Adrenal gland (tissue), 12 donors: ENCODE results near the gene TBC1D2B. TPM values are rescaled to one million over a fixed set of nuclear protein-coding genes. Genes with fewer than 3 reads are reported as not detected.

Source experiments
- DNase-seq, 7 donors: peaks; one replicate each; pipeline ENCODE4 v3.0.0-alpha.2; 2019 to 2020
- H3K27ac ChIP-seq, 5 donors: fragments of 200-600 bp; sonication (generic) in 4 of 5; 1 replicate in 3 of 5; 2 replicates in 2 of 5; pipeline versions ENCODE4 v1.5.1 to v1.8.0; 2016 to 2020; ENCODE audit warnings: mild to moderate bottlenecking in 1 of 5
- H3K27me3 ChIP-seq: fragments of 200-600 bp; 2 replicates; pipeline ENCODE4 v1.8.0; 2021
- H3K36me3 ChIP-seq, 2 donors: fragments of 200-600 bp; replicated peaks in 1 of 2; 1 replicate in 1 of 2; 2 replicates in 1 of 2; pipeline versions ENCODE4 v1.5.1 to v1.8.0; 2018 to 2022
- H3K4me1 ChIP-seq, 2 donors: fragments of 200-600 bp; replicated peaks in 1 of 2; 1 replicate in 1 of 2; 2 replicates in 1 of 2; pipeline versions ENCODE4 v1.5.1 to v1.8.0; 2018 to 2021
- H3K4me3 ChIP-seq, 4 donors: fragments of 200-600 bp; sonication (generic) in 3 of 4; one replicate each; pipeline ENCODE4 v1.5.1; 2016 to 2018
- H3K9me3 ChIP-seq, 3 donors: fragments of 200-600 bp; sonication (generic) in 1 of 3; replicated peaks in 1 of 3; 1 replicate in 2 of 3; 2 replicates in 1 of 3; pipeline versions ENCODE4 v1.5.1 to v1.8.0; 2016 to 2021
- POLR2A ChIP-seq, 2 donors: fragments of 450-650 bp; IDR thresholded peaks; one replicate each; pipeline ENCODE4 v1.6.1; 2017; ENCODE audit warnings: antibody characterized with exemption in 2 of 2, mild to moderate bottlenecking in 2 of 2, moderate library complexity in 1 of 2
- WGBS, 4 donors: extraction: QIAGEN DNeasy Blood & Tissue Kit in 2 of 4; methylation state at CpG; one replicate each; pipeline versions ENCODE4 v1.1.5 to v1.1.7; 2013 to 2017; 5-methylcytosine and 5-hydroxymethylcytosine counted together
- intact Hi-C, 2 donors: fragments of 100-400 bp; cut with DNase I; formaldehyde crosslinking; loops; one replicate each; pipeline versions ENCODE4 v1.14.1 to v1.15.0; 2022 to 2023
- polyA plus RNA-seq, 3 donors: library from polyadenylated mRNA; stranded (reverse); fragments of 200-250 nt in 2 of 3; fragments of 350-450 nt in 1 of 3; fragmentation: Illumina TruSeq in 1 of 3; extraction: RNeasy Lipid Tissue Mini Kit (QIAGEN cat#74804) in 1 of 3; gene quantifications; one replicate each; pipeline ENCODE4 v1.2.3, GENCODE V29; 2013 to 2014
- total RNA-seq, 9 donors: library from RNA; depleted of rRNA in 4 of 9; stranded (reverse); fragments of >200 nt in 4 of 9; fragments of 120-200 nt in 1 of 9; fragmentation: NEBNext Ultra II Directional in 1 of 9; extraction: Animal tissue kit (Norgen Biotek cat#: 25700) in 1 of 9; gene quantifications; one replicate each; pipeline versions ENCODE4 v1.1.0 to v1.2.4, GENCODE V29; 2013 to 2023
- TF ChIP-seq, protein P1 (sequence below), 6 experiments: fragments of 450-650 bp in 4 of 6; fragments of 200-600 bp in 2 of 6; sonication (generic) in 1 of 6; IDR thresholded peaks; 1 replicate in 5 of 6; 2 replicates in 1 of 6; pipeline versions ENCODE4 v1.5.1 to v1.8.0; 2016 to 2021; ENCODE audit warnings: antibody characterized with exemption in 6 of 6, mild to moderate bottlenecking in 2 of 6, moderate library complexity in 1 of 6
- donor health status: healthy with polysubstance abuse.
- donor health status: Bipolar disorder and iron deficiency.
- donor health status: DM: yes; HTN: yes; CAD: no.
- donor health status: DM: no; HTN: no; CAD: no.
- donor health status: DM: no; HTN: no; CAD: no.
- donor health status: DM: yes; HTN: yes; CAD: no.

Gene TBC1D2B
- total and polyA plus RNA-seq, 12 donors, result 16.3 to 95.0 (median 54.6) TPM

DNA sequence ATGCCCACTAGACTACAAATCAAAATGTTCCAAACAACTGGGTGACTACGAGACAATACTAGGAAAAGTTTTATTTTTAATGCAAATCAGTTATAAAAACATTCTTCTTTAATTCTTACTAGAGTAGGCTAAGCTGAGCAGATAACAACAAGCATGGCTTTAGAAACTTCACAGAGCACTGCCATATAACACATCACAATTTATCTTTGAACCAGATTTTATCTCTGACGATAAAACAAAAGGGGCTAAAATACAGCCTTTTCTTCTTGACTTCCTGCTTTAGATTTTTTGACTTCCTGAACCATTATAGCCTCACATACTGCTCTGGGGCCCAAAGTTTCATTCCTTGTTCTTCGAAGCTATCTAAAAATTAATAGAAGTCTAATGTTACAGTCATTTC, 25.9 kb downstream of the TBC1D2B start:
- H3K27me3 ChIP-seq, result no peaks in the 10 kb centered on the region
- H3K4me3 ChIP-seq, result no peak overlapping the region
- H3K27ac ChIP-seq, result peak overlapping the region in 2 of 5 donors; percentile 15 to 42
- intact Hi-C loops, result no loop called here
- peaks cover 0 to 21% of the 10 kb centered on the region in 2 donors for H3K36me3 ChIP-seq
- no peak for DNase-seq
- H3K9me3 ChIP-seq, result no peaks in the 10 kb centered on the region
- H3K4me1 ChIP-seq, result peaks cover 49 to 90% of the 10 kb centered on the region in 2 donors
- no peak for TF ChIP-seq POLR2A (IDR thresholded peaks at IDR 0.05)
- TF ChIP-seq, protein P1, sequence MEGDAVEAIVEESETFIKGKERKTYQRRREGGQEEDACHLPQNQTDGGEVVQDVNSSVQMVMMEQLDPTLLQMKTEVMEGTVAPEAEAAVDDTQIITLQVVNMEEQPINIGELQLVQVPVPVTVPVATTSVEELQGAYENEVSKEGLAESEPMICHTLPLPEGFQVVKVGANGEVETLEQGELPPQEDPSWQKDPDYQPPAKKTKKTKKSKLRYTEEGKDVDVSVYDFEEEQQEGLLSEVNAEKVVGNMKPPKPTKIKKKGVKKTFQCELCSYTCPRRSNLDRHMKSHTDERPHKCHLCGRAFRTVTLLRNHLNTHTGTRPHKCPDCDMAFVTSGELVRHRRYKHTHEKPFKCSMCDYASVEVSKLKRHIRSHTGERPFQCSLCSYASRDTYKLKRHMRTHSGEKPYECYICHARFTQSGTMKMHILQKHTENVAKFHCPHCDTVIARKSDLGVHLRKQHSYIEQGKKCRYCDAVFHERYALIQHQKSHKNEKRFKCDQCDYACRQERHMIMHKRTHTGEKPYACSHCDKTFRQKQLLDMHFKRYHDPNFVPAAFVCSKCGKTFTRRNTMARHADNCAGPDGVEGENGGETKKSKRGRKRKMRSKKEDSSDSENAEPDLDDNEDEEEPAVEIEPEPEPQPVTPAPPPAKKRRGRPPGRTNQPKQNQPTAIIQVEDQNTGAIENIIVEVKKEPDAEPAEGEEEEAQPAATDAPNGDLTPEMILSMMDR (IDR thresholded peaks at IDR 0.05), result no peak
- WGBS, 4 donors, result 43 to 55% (median 49%) methylated on average over 3 of the region's 3 CpGs

DNA sequence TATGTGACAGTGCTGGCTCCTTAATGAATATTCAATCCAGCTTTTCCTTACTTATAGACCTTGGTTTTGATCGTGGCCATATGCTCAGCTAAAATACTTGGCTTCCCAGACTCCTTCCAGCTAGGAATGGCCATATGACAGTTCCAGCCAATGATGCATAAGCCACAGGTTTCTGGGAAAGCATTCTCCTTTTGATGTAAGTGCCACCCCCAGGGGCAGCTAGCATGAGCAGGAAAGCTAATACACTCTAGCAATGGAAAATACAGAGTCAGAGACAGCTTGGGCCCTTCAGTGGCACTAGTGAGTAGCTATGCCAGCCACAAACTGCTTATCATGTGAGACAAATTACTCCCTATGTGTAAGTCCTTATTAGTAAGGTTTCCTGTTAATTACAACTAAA, 26.7 kb downstream of the TBC1D2B start:
- no peak for DNase-seq
- Histone ChIP-seq H3K4me3 (no peak overlapping the region), H3K9me3 (no peaks in the 10 kb centered on the region), H3K27ac (peak overlapping the region in 2 of 5 donors; percentile 3 to 74), H3K36me3 (peaks cover 0 to 21% of the 10 kb centered on the region in 2 donors), H3K27me3 (no peaks in the 10 kb centered on the region), H3K4me1 (peaks cover 42 to 86% of the 10 kb centered on the region in 2 donors)
- 77 to 90% (median 86%) methylated on average over 1 of the region's 1 CpG for WGBS, 4 donors
- intact Hi-C loops, result no loop called here
- TF ChIP-seq, protein P1 (IDR thresholded peaks at IDR 0.05), result no peak
- no peak for TF ChIP-seq POLR2A (IDR thresholded peaks at IDR 0.05)

DNA sequence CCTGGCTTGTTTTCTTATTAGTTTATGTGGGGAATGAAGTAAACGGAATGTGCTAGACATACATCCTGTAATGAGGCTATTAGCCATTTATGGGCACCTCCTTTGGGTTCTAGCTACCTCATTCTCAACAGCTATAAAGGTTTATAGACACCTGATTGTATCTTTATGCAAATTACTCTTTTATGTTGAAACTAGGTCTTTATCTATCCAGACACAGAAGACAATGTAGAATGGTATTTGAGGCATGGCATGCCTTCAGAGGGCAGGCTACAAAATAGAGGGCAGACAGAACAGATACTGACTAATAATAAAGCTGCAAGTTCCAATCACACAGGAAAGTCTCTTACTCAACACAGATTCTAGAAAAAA, 27.1 kb downstream of the TBC1D2B start:
- peaks cover 38 to 82% of the 10 kb centered on the region in 2 donors for H3K4me1 ChIP-seq
- peaks cover 0 to 21% of the 10 kb centered on the region in 2 donors for H3K36me3 ChIP-seq
- H3K9me3 ChIP-seq, result no peaks in the 10 kb centered on the region
- intact Hi-C loops, result no loop called here
- WGBS, 4 donors, result 54 to 65% (median 59%) methylated on average over 1 of the region's 1 CpG
- peak overlapping the region in 2 of 5 donors; percentile 3 to 74 for H3K27ac ChIP-seq
- no peak overlapping the region for H3K4me3 ChIP-seq
- H3K27me3 ChIP-seq, result no peaks in the 10 kb centered on the region
- no peak for DNase-seq
- TF ChIP-seq, protein P1 (IDR thresholded peaks at IDR 0.05), result no peak
- no peak for TF ChIP-seq POLR2A (IDR thresholded peaks at IDR 0.05)

DNA sequence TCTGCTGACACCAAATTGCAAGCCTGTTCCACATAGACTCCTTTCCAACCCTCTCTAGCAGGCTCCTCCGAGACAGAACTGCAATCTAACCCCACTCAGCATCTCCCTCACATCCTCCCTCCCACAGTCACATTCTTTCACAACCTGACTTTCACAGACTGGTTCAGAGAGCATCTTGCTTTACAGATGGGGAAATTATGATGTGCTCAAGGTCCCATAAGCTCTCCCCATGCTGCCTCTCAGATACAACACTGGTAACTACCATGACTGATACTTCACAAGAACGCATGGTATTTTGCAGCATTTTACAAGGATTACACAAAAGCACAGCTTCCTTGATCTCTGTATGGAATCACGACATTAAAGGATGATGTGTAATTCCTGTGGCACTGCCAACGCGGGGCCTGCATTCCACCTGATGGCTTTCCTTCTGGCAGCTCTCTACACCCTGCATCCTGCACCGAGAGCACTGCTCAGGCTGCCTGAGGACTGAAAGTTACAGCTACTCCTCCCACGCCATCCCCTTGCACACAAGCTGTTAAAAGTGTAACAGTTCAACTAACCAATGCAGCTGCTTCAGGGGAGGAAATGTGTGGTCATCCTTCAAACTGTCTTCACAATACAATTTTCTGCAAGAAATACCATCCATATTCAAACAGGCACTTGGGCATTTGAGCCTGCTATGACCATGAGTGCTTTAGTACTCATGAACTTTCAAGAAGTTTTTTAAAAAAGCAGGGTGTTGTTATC, 27.6 kb downstream of the TBC1D2B start:
- Histone ChIP-seq H3K36me3 (peaks cover 0 to 23% of the 10 kb centered on the region in 2 donors), H3K9me3 (no peaks in the 10 kb centered on the region), H3K27me3 (no peaks in the 10 kb centered on the region), H3K4me3 (no peak overlapping the region), H3K4me1 (peaks cover 32 to 77% of the 10 kb centered on the region in 2 donors), H3K27ac (peak overlapping the region in 1 of 5 donors; percentile 74)
- 59 to 65% (median 61%) methylated on average over 7 of the region's 7 CpGs for WGBS, 4 donors
- no peak for TF ChIP-seq POLR2A (IDR thresholded peaks at IDR 0.05)
- TF ChIP-seq, protein P1 (IDR thresholded peaks at IDR 0.05), result no peak
- intact Hi-C loops, result no loop called here
- DNase-seq, result peak in 1 of 7 donors; percentile 24
